ENCODE data around the gene OR2L5. TPM values are rescaled to one million over a fixed set of nuclear protein-coding genes. Genes with fewer than 3 reads are reported as not detected.

The OR2L5 gene
- total RNA-seq, 1 experiment from 2014 or later: not detected

GRCh38 chr1:247998811-247999210 is 14.6 kb upstream of the OR2L5 start:
- Histone ChIP-seq H3K9me3 (ENCODE audit: control insufficient read depth in 1 of 2, insufficient read depth in 1 of 2, low read depth in 1 of 2, low read length in 2 of 2) (peaks cover 4 to 15% of the 10 kb centered on the region in 2 experiments; a peak in 2 of 4 replicates), H4K20me1 (ENCODE audit: insufficient read depth) (no peaks in the 10 kb centered on the region), H3K4me2 (ENCODE audit: low read length) (no peak overlapping the region), H3K27ac (ENCODE audit: low read depth, low read length) (no peak overlapping the region), H3K9me2 (ENCODE audit: insufficient read depth) (no peaks in the 10 kb centered on the region), H2AFZ (ENCODE audit: low read depth, low read length, poor library complexity, severe bottlenecking) (no peak overlapping the region), H3K79me2 (ENCODE audit: insufficient read depth, low read length) (no peaks in the 10 kb centered on the region), H3K4me1 (ENCODE audit: control insufficient read depth in 1 of 2, insufficient read depth in 2 of 2, low read length in 2 of 2) (no peaks in the 10 kb centered on the region), H3K36me3 (ENCODE audit: control insufficient read depth in 1 of 2, insufficient read depth in 2 of 2, low read length in 2 of 2) (no peaks in the 10 kb centered on the region), H3K9ac (ENCODE audit: low read length) (no peak overlapping the region), H3K27me3 (ENCODE audit: insufficient read depth, low read length) (no peaks in the 10 kb centered on the region), H3K4me3 (replicated peaks in 1 of 2; ENCODE audit: low read depth in 1 of 2, low read length in 2 of 2) (no peak overlapping the region)
- ChIA-PET CTCF (no interaction called here), POLR2A (no interaction called here), RAD21 (ENCODE audit: low non-redundant PET in 1 of 2, low total read pairs in 2 of 2, uncharacterized antibody in 2 of 2, unreplicated experiment in 2 of 2) (no interaction called here)
- no peak for ATAC-seq
- intact Hi-C loops (cut with micrococcal nuclease): no loop called here
- no peak for TF ChIP-seq REST (IDR thresholded peaks at IDR 0.05; ENCODE audit: low read depth)
- TF ChIP-seq JUND (IDR thresholded peaks at IDR 0.05): no peak
- TF ChIP-seq SIN3A (IDR thresholded peaks at IDR 0.05; ENCODE audit: low read depth): no peak
- no peak for TF ChIP-seq CTCF (IDR thresholded peaks at IDR 0.05 in 2 of 3, conservative IDR thresholded peaks at IDR 0.05 in 1 of 3; ENCODE audit: borderline replicate concordance in 1 of 3, insufficient read depth in 1 of 3, low read depth in 2 of 3, low read length in 2 of 3)
- TF ChIP-seq SRF (IDR thresholded peaks at IDR 0.05; ENCODE audit: low read depth): no peak
- no peak for TF ChIP-seq EGR1 (IDR thresholded peaks at IDR 0.05; ENCODE audit: low read depth)
- no peak for TF ChIP-seq EZH2phosphoT487 (IDR thresholded peaks at IDR 0.05; ENCODE audit: borderline replicate concordance)
- TF ChIP-seq EZH2 (IDR thresholded peaks at IDR 0.05): no peak
- DNase-seq (ENCODE audit: low read depth, low spot score): no peak
- BruUV-seq (replicated peaks): no TSS peak
